CD4-positive, alpha-beta T cell treated with Interferon gamma for 1 hour (primary cell): ENCODE data around the gene IL31RA.
"Not testable (repeated sequence)": the region's sequence is repeated elsewhere in the genome, so short reads cannot be mapped to it uniquely, and the experiment has no call there.

Experiments
- DNase-seq: peaks from one replicate; pipeline ENCODE4 v3.0.0-alpha.2; 2020

The IL31RA gene

GRCh38 chr5:55927861-55928655 is 76.9 kb downstream of the IL31RA start:
- no peak for DNase-seq

GRCh38 chr5:55929020-55929799 is 78.1 kb downstream of the IL31RA start:
- no peak for DNase-seq

- DNase-seq = no peak
Observed at GRCh38 chr5:55932700-55933099, 81.5 kb downstream of the IL31RA start.

GRCh38 chr5:55933377-55934114 is 82.4 kb downstream of the IL31RA start:
- DNase-seq = no peak

- DNase-seq = no peak
Observed at GRCh38 chr5:55934115-55934613, 83.0 kb downstream of the IL31RA start.

- DNase-seq = no peak
Observed at GRCh38 chr5:55934720-55935119, 83.6 kb downstream of the IL31RA start.

GRCh38 chr5:55935371-55935770 is 84.2 kb downstream of the IL31RA start:
- no peak for DNase-seq

- DNase-seq = peak; percentile 75
Observed at GRCh38 chr5:55936100-55936693, 85.0 kb downstream of the IL31RA start.

GRCh38 chr5:55937598-55937997 is 86.4 kb downstream of the IL31RA start:
- DNase-seq = not testable (repeated sequence)

GRCh38 chr5:55941154-55941553 is 90.0 kb downstream of the IL31RA start:
- not testable (repeated sequence) for DNase-seq

GRCh38 chr5:55959208-55959607 is 108.1 kb downstream of the IL31RA start:
- no peak for DNase-seq

- no peak for DNase-seq
Observed at GRCh38 chr5:55960779-55961178, 109.6 kb downstream of the IL31RA start.

- no peak for DNase-seq
Observed at GRCh38 chr5:55965525-55965924, 114.4 kb downstream of the IL31RA start.

- DNase-seq = no peak
Observed at GRCh38 chr5:55966284-55966683, 115.1 kb downstream of the IL31RA start.

- no peak for DNase-seq
Observed at GRCh38 chr5:55969956-55970355, 118.8 kb downstream of the IL31RA start.
